Activated CD8-positive, alpha-beta memory T cell treated with anti-CD3 and anti-CD28 coated beads, Interleukin-2, amount 10 ng/mL, durations not matched to agents 7 days and 5 days (primary cell): ENCODE results near the gene CSTA. TPM values are rescaled to one million over a fixed set of nuclear protein-coding genes. Genes with fewer than 3 reads are reported as not detected.

Source experiments
- ATAC-seq: fragments of 150-1000 bp; cut with Tn5 transposase; one replicate; pipeline ENCODE4 v1.10.0; 2021; ENCODE audit warnings: moderate library complexity
- CTCF ChIA-PET: fragments of 350-600 bp; sonication (Branson Sonifier 250); formaldehyde crosslinking; loops from one replicate; lab custom pipeline; 2021; ENCODE audit warnings: antibody characterized with exemption; lab: Charles Lee
- DNase-seq: peaks from one replicate; pipeline ENCODE4 v3.0.0-alpha.2; 2020
- H3K27ac Mint-ChIP-seq: one replicate; pipeline ENCODE4 v1.8.0; 2021; ENCODE audit warnings: mild to moderate bottlenecking, mixed read lengths
- H3K27me3 Mint-ChIP-seq: one replicate; pipeline ENCODE4 v1.8.0; 2021; ENCODE audit warnings: mixed read lengths
- H3K36me3 Mint-ChIP-seq: one replicate; pipeline ENCODE4 v1.8.0; 2021; ENCODE audit warnings: mild to moderate bottlenecking, mixed read lengths
- H3K4me1 Mint-ChIP-seq: one replicate; pipeline ENCODE4 v1.8.0; 2021; ENCODE audit warnings: mixed read lengths
- H3K4me3 Mint-ChIP-seq: one replicate; pipeline ENCODE4 v1.8.0; 2021; ENCODE audit warnings: mild to moderate bottlenecking, moderate library complexity, mixed read lengths
- H3K9me3 Mint-ChIP-seq: one replicate; pipeline ENCODE4 v1.8.0; 2022; ENCODE audit warnings: low read depth, mixed read lengths
- total RNA-seq, 2 experiments: library from RNA; stranded (reverse); gene quantifications; one replicate each; pipeline ENCODE4 v1.2.3, GENCODE V29; 2021

The CSTA gene
- total RNA-seq, 2 experiments from 2014 or later, result not detected

- Mint-ChIP-seq H3K36me3 (no peaks in the 10 kb centered on the region), H3K4me3 (no peak overlapping the region), H3K9me3 (no peaks in the 10 kb centered on the region), H3K27ac (no peak overlapping the region), H3K4me1 (no peaks in the 10 kb centered on the region), H3K27me3 (peaks cover 17% of the 10 kb centered on the region)
- DNase-seq, result no peak
- CTCF ChIA-PET, result interaction anchor here (0.9 to 1.5 kb wide), 3 partner anchors 49 to 391 kb away, joined by 3 to 5 read pairs (median 3); no protein-coding TSS in a partner anchor
- no peak for ATAC-seq
These were observed 17.9 kb upstream of the CSTA start for GRCh38 chr3:122307094-122307687.

DNA sequence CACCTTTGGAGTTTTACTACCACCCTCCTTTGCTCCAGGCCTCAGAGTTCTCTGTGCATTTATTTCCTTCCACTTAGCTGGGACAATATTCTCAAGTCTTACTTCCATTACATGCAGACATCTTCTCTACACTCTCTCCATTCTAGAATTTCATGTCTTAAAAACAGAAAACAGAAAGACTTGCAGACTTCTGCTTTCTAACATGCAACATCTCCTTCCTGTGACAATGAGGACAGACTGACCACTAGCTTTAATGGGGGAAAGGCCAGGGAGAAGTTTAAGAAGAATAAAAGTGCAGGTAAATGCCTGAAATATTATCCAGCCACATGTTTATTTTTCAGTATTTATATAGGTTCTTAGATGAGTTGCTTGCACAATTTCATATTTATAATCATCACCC lies 17.1 kb upstream of the CSTA start:
- Mint-ChIP-seq H3K27me3 (peaks cover 17% of the 10 kb centered on the region), H3K27ac (no peak overlapping the region), H3K4me1 (peaks cover 5% of the 10 kb centered on the region), H3K36me3 (no peaks in the 10 kb centered on the region), H3K9me3 (no peaks in the 10 kb centered on the region), H3K4me3 (no peak overlapping the region)
- DNase-seq (no peak), ATAC-seq (no peak)
- CTCF ChIA-PET, result interaction anchor here (0.9 to 1.5 kb wide), 3 partner anchors 49 to 392 kb away, joined by 3 to 5 read pairs (median 3); no protein-coding TSS in a partner anchor

GRCh38 chr3:122310361-122310760 lies 14.7 kb upstream of the CSTA start:
- ATAC-seq (no peak), DNase-seq (no peak)
- Mint-ChIP-seq H3K27ac (no peak overlapping the region), H3K4me3 (no peak overlapping the region), H3K4me1 (peaks cover 8% of the 10 kb centered on the region), H3K9me3 (no peaks in the 10 kb centered on the region), H3K27me3 (peaks cover 17% of the 10 kb centered on the region), H3K36me3 (no peaks in the 10 kb centered on the region)
- CTCF ChIA-PET, result interaction anchor here (1.2 kb wide), 1 partner anchor 13 kb away, joined by 3 read pairs; no protein-coding TSS in a partner anchor

DNA sequence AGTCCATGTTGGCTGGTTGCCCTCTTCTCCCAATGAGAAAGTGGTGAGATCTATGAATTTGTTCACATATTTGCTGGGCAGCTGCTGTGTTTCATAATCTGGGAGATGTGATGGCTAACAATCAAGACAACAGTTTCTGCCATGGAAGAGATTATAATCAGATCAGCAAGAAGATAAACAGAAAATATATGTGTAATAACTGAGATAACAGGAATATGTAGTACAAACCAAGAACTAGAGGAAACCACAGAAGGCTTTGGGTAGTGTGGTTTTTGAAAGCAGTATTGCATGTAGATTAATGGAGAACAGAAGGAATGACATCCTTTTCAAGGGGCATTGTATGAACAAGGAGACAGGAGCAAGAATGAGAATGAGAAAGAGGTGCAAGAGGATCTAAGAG lies 12.2 kb upstream of the CSTA start:
- ATAC-seq, result no peak
- Mint-ChIP-seq H3K36me3 (peaks cover 1% of the 10 kb centered on the region), H3K4me3 (no peak overlapping the region), H3K4me1 (peaks cover 8% of the 10 kb centered on the region), H3K27me3 (peaks cover 21% of the 10 kb centered on the region), H3K9me3 (no peaks in the 10 kb centered on the region), H3K27ac (no peak overlapping the region)
- DNase-seq, result no peak
- CTCF ChIA-PET, result interaction anchor here (0.8 to 1.7 kb wide), 4 partner anchors 10 to 211 kb away, joined by 3 to 5 read pairs (median 3); no protein-coding TSS in a partner anchor

DNA sequence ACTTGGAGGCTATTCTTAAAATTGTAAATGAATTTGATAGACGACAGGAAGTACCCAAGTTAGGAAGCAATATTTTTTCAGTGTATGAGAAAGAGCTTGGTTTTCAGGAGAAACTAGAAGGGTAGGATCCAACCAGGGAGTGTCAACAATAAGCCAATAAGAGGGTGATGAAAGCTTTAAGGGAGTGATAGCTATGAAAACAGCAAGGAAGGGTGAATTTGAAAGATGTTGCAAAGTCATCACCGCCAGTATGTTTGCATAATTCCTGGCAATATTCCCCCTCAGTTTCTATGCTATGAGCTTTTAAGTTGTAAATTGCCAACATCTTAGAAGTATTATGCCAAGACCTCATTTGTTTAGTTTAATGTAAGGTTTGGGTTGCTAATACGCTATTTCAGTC lies 11.8 kb upstream of the CSTA start:
- no peaks in the 10 kb centered on the region for H3K9me3 Mint-ChIP-seq
- ATAC-seq, result no peak
- CTCF ChIA-PET, result interaction anchor here (0.8 to 1.7 kb wide), 4 partner anchors 11 to 211 kb away, joined by 3 to 5 read pairs (median 3); no protein-coding TSS in a partner anchor
- peaks cover 11% of the 10 kb centered on the region for H3K4me1 Mint-ChIP-seq
- no peak for DNase-seq
- H3K36me3 Mint-ChIP-seq, result peaks cover 2% of the 10 kb centered on the region
- peaks cover 25% of the 10 kb centered on the region for H3K27me3 Mint-ChIP-seq
- H3K4me3 Mint-ChIP-seq, result no peak overlapping the region
- H3K27ac Mint-ChIP-seq, result no peak overlapping the region

GRCh38 chr3:122314228-122314876 lies 10.7 kb upstream of the CSTA start:
- H3K27ac Mint-ChIP-seq, result no peak overlapping the region
- no peak overlapping the region for H3K4me3 Mint-ChIP-seq
- H3K36me3 Mint-ChIP-seq, result peaks cover 2% of the 10 kb centered on the region
- H3K9me3 Mint-ChIP-seq, result peaks cover 3% of the 10 kb centered on the region
- no peak for DNase-seq
- ATAC-seq, result no peak
- CTCF ChIA-PET, result interaction anchor here (1.0 to 1.7 kb wide), 5 partner anchors 8 to 212 kb away, joined by 3 to 5 read pairs (median 3); no protein-coding TSS in a partner anchor
- H3K4me1 Mint-ChIP-seq, result peaks cover 12% of the 10 kb centered on the region
- peaks cover 22% of the 10 kb centered on the region for H3K27me3 Mint-ChIP-seq

DNA sequence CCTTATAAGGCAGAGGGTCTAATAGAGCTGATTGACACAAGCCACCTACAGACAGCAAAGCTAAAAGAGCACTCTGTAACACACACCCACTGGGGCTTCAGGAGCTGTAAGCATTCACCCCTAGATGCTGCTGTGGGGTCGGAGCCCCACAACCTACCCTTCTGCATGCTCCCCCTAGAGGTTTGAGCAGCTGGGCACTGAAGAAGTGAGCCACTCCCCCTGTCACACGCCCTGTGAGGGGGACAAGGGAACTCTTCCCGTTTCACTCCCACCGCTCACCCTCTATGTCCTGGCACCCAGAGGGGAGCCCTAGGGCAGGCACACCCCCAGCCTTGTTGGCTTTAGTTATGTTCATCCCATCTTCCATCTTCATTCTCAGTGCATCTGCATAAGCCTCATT lies 9.4 kb upstream of the CSTA start:
- no peak for ATAC-seq
- CTCF ChIA-PET, result no interaction called here
- H3K9me3 Mint-ChIP-seq, result peaks cover 3% of the 10 kb centered on the region
- DNase-seq, result no peak
- no peak overlapping the region for H3K27ac Mint-ChIP-seq
- peaks cover 22% of the 10 kb centered on the region for H3K27me3 Mint-ChIP-seq
- H3K4me3 Mint-ChIP-seq, result no peak overlapping the region
- H3K4me1 Mint-ChIP-seq, result peaks cover 12% of the 10 kb centered on the region
- H3K36me3 Mint-ChIP-seq, result peaks cover 4% of the 10 kb centered on the region

GRCh38 chr3:122316368-122316767 lies 8.7 kb upstream of the CSTA start:
- peaks cover 4% of the 10 kb centered on the region for H3K36me3 Mint-ChIP-seq
- DNase-seq (no peak), ATAC-seq (no peak)
- no peak overlapping the region for H3K4me3 Mint-ChIP-seq
- peaks cover 19% of the 10 kb centered on the region for H3K27me3 Mint-ChIP-seq
- H3K4me1 Mint-ChIP-seq, result peaks cover 13% of the 10 kb centered on the region
- no peak overlapping the region for H3K27ac Mint-ChIP-seq
- CTCF ChIA-PET, result no interaction called here
- peaks cover 3% of the 10 kb centered on the region for H3K9me3 Mint-ChIP-seq

GRCh38 chr3:122318620-122319019 lies 6.4 kb upstream of the CSTA start:
- CTCF ChIA-PET, result no interaction called here
- peaks cover 22% of the 10 kb centered on the region for H3K4me1 Mint-ChIP-seq
- H3K9me3 Mint-ChIP-seq, result peaks cover 3% of the 10 kb centered on the region
- peaks cover 22% of the 10 kb centered on the region for H3K27me3 Mint-ChIP-seq
- H3K4me3 Mint-ChIP-seq, result no peak overlapping the region
- no peak for ATAC-seq
- no peak overlapping the region for H3K27ac Mint-ChIP-seq
- DNase-seq, result no peak
- peaks cover 4% of the 10 kb centered on the region for H3K36me3 Mint-ChIP-seq

DNA sequence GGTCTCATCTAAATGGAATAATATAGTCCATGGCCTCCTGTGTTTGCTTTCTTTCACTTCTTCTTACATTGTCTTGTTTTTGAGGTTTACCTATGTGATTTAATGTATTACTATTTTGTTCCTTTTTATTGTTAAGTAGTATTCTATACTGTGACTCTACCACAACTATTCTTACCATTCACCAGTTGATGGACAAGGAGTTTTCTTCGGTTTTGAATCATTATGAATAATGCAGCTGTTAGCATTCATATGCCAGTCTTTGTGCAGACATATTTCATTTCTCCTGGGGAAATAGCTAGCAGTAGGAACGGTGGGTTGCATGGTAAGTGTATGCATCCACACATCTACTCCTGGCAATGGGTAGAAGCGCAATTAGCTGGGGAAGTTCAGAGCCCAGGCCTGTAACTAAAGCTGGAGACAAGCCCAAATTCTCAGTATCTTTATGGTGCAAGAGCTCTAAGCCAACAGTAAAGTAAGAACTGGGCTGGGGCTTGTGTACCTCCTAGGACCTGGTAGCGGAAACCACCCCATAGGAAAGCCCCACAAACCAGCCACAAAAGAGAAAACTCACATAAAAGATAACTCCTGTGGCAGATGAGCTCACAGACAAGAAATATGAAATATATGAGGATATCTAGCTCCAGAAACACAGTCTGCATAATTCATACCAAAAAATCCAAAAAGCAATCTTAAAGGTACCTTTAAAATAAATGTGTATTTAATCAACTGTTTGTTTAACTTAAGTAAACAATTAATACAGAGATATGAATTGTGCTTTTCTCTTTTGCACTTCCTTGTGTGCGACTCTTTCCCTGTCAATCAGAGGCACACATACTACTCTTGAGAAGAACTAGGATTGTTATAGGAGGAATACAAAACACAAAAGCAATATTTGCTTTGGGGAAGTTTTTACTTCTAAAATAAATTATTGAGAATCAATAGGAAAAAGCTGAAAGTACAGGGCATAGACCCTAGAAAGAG lies 2.7 kb upstream of the CSTA start:
- Mint-ChIP-seq H3K27ac (no peak overlapping the region), H3K27me3 (peaks cover 26% of the 10 kb centered on the region), H3K4me3 (no peak overlapping the region), H3K36me3 (peaks cover 4% of the 10 kb centered on the region), H3K4me1 (peaks cover 26% of the 10 kb centered on the region), H3K9me3 (peaks cover 3% of the 10 kb centered on the region)
- DNase-seq, result peak; percentile 49
- ATAC-seq, result peak; percentile 42
- CTCF ChIA-PET, result interaction anchor here (1.1 to 1.5 kb wide), 2 partner anchors 12 to 16 kb away, joined by 3 read pairs; no protein-coding TSS in a partner anchor

- H3K4me3 Mint-ChIP-seq, result no peak overlapping the region
- peaks cover 22% of the 10 kb centered on the region for H3K27me3 Mint-ChIP-seq
- H3K9me3 Mint-ChIP-seq, result no peaks in the 10 kb centered on the region
- H3K27ac Mint-ChIP-seq, result no peak overlapping the region
- no peak for DNase-seq
- CTCF ChIA-PET, result interaction anchor here (1.3 kb wide), 1 partner anchor 24 kb away, joined by 3 read pairs; no protein-coding TSS in a partner anchor
- no peak for ATAC-seq
- H3K36me3 Mint-ChIP-seq, result no peaks in the 10 kb centered on the region
- H3K4me1 Mint-ChIP-seq, result peaks cover 21% of the 10 kb centered on the region
These were observed 721 bp downstream of the CSTA start for GRCh38 chr3:122325769-122326168.

GRCh38 chr3:122331886-122332285 lies 6.8 kb downstream of the CSTA start:
- no peak overlapping the region for H3K27ac Mint-ChIP-seq
- ATAC-seq, result no peak
- CTCF ChIA-PET, result no interaction called here
- DNase-seq, result no peak
- no peak overlapping the region for H3K4me3 Mint-ChIP-seq
- H3K27me3 Mint-ChIP-seq, result peaks cover 45% of the 10 kb centered on the region
- no peaks in the 10 kb centered on the region for H3K4me1 Mint-ChIP-seq
- no peaks in the 10 kb centered on the region for H3K36me3 Mint-ChIP-seq
- H3K9me3 Mint-ChIP-seq, result no peaks in the 10 kb centered on the region

DNA sequence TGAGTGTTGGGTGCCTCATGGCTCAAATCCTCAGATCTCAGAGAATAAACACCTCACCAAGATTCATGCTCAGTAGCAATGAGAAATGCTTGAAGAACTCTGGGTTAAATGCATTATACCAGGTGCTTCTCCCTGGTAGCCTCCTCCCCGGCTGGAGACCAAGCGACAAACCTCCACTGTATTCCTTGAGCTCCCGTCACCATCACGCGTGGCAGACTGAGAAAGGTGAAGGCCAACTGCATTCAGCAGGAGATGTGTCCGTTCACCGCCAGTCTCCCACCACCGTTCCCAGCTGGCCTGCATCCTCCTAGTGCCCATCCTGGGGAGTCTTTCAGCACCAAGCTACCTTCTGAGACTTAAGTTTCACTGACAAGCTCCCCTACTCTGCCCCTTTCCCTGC lies 7.5 kb downstream of the CSTA start:
- ATAC-seq, result no peak
- Mint-ChIP-seq H3K36me3 (no peaks in the 10 kb centered on the region), H3K4me3 (no peak overlapping the region), H3K9me3 (no peaks in the 10 kb centered on the region), H3K27ac (no peak overlapping the region), H3K4me1 (no peaks in the 10 kb centered on the region), H3K27me3 (peaks cover 47% of the 10 kb centered on the region)
- CTCF ChIA-PET, result no interaction called here
- DNase-seq, result no peak
